Sigmoid colon (tissue), 3 donors: ENCODE results near the gene CATSPER4.

Experiments used
- CTCF ChIP-seq, 4 experiments: fragments of 450-650 bp in 3 of 4; fragments of 200-600 bp in 1 of 4; IDR thresholded peaks; one replicate each; pipeline ENCODE4 v1.5.1; 2016 to 2019; ENCODE audit warnings: antibody characterized with exemption in 4 of 4, mild to moderate bottlenecking in 3 of 4, moderate library complexity in 2 of 4
- POLR2A ChIP-seq, 2 donors: fragments of 450-650 bp; IDR thresholded peaks; one replicate each; pipeline ENCODE4 v1.6.1; 2016; ENCODE audit warnings: antibody characterized with exemption in 2 of 2, mild to moderate bottlenecking in 2 of 2, moderate library complexity in 2 of 2

- no peak for TF ChIP-seq POLR2A (IDR thresholded peaks at IDR 0.05)
- TF ChIP-seq CTCF (IDR thresholded peaks at IDR 0.05) = no peak
Measured at GRCh38 chr1:26184086-26184485, 6.3 kb upstream of the CATSPER4 start.
